Activated CD8-positive, alpha-beta memory T cell treated with anti-CD3 and anti-CD28 coated beads for 36 hours (primary cell): ENCODE measurements around the gene KREMEN2. TPM values are rescaled to one million over a fixed set of nuclear protein-coding genes. Genes with fewer than 3 reads are reported as not detected.

Experiments used
- CTCF ChIA-PET: fragments of 350-600 bp; sonication (Branson Sonifier 250); formaldehyde crosslinking; loops from one replicate; lab custom pipeline; 2021; ENCODE audit warnings: antibody characterized with exemption; lab: Charles Lee
- POLR2A ChIA-PET: fragments of 350-600 bp; sonication (Branson Sonifier 250); formaldehyde crosslinking; loops from one replicate; lab custom pipeline; 2021; ENCODE audit warnings: antibody characterized with exemption; lab: Charles Lee
- total RNA-seq, 2 experiments: library from RNA; stranded (reverse); gene quantifications; one replicate each; pipeline ENCODE4 v1.2.3, GENCODE V29; 2021

Gene KREMEN2
- total RNA-seq, 2 experiments from 2014 or later = 0.08 TPM; not detected in 1

DNA sequence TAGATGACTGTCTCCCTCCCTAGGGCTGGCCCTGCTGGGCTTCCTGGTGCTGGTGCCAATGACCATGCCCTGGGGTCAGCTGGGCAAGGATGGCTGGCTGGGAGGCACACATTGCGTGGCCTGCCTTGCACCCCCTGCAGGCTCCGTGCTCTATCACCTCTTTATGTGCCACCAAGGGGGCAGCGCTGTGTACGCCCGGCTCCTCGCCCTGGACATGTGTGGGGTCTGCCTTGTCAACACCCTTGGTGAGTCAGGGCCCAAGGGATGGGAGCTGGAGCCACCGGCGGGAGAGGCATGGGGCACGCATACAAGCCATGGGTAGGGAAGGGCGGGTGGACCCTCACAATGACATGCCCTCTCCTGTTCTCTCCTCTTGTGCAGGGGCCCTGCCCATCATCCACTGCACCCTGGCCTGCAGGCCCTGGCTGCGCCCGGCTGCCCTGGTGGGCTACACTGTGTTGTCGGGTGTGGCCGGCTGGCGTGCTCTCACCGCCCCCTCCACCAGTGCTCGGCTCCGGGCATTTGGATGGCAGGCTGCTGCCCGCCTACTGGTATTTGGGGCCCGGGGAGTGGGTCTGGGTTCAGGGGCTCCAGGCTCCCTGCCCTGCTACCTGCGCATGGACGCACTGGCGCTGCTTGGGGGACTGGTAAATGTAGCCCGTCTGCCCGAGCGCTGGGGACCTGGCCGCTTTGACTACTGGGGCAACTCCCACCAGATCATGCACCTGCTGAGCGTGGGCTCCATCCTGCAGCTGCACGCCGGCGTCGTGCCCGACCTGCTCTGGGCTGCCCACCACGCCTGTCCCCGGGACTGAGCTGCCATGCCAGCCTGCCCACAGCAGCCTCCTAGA, 7.3 kb downstream of the KREMEN2 start:
- CTCF ChIA-PET = interaction anchor here (1.2 to 2.0 kb wide), 3 partner anchors 9 to 12 kb away, joined by 3 to 5 read pairs (median 4); no protein-coding TSS in a partner anchor

DNA sequence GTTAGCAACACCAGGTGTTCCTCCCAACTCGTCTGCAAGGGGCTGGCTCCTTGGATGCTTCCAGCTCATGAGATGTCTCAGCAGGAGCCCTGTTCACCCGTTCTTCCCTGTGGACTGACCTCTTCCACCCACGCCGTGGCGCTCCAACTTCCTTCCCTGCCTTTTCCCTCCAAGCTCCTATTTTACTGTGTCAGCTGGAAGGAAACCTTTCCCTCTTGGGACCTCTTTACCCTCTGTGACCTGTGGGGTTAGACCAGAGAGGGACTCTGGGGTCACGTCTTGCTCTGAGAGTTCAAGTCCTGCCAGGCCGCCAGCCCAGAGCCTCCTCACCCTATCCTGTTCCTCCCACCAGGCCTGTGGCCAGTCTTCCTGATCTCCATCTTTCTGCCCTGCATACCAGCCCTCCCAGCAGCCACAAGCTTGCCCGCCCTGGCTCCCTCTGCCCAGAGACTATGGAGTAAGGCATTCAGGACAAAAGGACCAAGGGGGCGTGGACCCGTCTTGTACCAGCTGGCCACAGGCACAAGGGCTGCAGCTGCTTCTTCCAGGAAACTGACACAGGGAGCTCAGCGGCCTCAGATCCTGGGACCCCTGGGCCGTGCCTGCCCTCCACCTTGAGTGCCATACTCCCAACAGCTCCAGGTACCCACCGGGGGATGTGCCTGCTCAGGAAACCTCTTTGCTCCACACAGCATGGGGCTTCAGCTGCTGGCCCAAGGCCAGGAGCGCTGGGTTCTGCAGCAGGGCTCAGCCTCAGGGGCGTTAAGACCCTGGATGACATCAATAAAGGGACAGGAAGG, 8.1 kb downstream of the KREMEN2 start:
- CTCF ChIA-PET = interaction anchor here (0.7 to 2.0 kb wide), 4 partner anchors 9 to 113 kb away, joined by 3 to 5 read pairs (median 4); no protein-coding TSS in a partner anchor
- POLR2A ChIA-PET = no interaction called here

More for the DNA sequence above, 7.3 kb downstream of the KREMEN2 start:
- POLR2A ChIA-PET = no interaction called here

DNA sequence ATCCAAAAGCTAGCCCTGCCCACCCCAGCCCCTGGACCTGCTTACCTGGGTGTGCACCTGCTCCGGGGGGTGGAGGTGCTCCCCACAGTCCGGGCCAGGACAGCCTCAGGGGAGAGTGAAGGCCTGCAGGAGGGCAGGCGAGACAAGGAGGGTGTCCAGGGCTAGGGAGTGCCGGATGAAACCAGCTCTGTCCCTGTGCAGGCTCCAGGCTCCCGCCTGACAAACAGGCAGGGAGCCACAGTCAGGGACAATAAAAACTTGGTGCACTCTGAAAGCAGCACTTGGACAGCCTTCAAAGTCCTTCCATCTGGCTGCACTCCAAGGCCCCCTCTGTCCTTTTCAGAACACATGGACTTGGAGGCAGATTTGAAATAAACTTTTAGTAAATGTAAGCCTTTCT, 9.0 kb downstream of the KREMEN2 start:
- POLR2A ChIA-PET = no interaction called here
- CTCF ChIA-PET = interaction anchor here (1.4 to 2.0 kb wide), 2 partner anchors 10 to 11 kb away, joined by 4 to 5 read pairs; no protein-coding TSS in a partner anchor

DNA sequence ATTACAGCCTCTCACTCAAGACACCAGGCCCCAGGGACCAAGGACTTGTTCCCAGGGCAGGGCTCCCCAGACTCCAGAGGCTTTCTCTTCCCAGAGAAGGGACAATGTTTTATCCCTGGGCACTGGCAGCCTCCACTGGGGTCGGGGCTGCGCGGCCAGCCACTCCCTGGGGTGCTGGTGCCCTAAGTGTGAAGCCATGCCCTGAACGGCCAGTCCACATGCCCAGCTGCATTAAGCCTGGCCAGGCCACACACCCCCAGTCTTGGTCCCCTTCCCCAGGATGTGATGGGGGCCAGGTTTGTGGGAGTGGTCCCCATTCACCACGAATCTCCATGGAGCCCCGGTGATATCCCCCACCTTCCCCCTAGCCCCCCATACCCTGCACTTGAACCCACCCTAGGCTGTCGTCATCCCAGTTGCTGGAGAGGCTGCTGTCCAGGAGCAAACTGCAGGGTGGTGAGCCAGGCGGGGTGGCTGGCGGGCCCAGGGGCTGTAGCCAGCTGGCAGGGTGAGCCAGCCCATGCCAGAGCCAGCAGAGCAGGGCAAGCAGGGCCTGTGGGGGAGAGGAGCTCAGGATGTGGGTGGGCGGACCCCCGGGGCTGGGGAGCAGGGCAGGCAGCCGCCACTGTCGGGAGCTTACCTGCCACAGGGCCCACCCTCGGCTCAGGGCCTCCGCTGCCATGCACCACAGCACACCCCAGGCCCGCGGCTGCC, 9.7 kb downstream of the KREMEN2 start:
- ChIA-PET CTCF (interaction anchor here (2.0 kb wide), 1 partner anchor 10 kb away, joined by 5 read pairs; no protein-coding TSS in a partner anchor), POLR2A (interaction anchor here (0.6 kb wide), 1 partner anchor 517 kb away, joined by 7 read pairs; no protein-coding TSS in a partner anchor)

DNA sequence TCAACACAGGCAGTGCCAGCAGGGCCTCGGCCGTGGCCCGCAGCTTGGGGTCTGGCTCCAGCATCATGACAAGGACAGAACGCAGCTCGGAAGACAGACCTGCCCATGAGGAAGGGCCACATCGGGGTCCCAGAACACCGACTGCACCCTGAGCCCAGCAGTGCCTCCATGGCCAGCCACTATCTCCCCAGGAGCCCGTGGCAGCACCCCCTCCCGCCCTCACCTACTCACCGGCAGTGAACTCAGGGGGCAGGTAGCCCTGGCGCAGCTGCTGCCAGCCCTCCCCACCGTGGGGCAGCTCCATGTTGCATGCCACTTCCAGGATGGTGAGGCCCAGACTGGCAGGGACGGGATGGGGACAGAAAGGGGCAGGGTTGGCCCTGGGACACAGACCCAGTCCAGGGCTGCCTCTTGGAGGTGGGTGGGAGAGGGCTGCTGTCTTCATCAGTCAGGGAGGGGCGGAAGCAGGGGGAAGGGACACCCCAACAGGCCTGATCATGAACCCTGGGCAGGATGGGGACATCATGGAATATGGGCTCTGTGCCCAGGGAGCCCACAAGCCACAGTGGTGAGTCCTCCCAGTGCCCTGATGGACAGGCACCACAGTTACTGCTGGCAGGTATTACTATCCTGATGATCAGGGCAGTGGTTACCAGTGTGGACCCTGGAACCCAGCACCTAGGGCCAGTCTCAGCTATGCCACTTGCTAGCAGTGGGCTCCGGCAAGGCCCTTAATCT, 10.4 kb downstream of the KREMEN2 start:
- POLR2A ChIA-PET = interaction anchor here (0.5 to 0.6 kb wide), 2 partner anchors 16 to 516 kb away, joined by 3 to 7 read pairs; no protein-coding TSS in a partner anchor
- CTCF ChIA-PET = no interaction called here

DNA sequence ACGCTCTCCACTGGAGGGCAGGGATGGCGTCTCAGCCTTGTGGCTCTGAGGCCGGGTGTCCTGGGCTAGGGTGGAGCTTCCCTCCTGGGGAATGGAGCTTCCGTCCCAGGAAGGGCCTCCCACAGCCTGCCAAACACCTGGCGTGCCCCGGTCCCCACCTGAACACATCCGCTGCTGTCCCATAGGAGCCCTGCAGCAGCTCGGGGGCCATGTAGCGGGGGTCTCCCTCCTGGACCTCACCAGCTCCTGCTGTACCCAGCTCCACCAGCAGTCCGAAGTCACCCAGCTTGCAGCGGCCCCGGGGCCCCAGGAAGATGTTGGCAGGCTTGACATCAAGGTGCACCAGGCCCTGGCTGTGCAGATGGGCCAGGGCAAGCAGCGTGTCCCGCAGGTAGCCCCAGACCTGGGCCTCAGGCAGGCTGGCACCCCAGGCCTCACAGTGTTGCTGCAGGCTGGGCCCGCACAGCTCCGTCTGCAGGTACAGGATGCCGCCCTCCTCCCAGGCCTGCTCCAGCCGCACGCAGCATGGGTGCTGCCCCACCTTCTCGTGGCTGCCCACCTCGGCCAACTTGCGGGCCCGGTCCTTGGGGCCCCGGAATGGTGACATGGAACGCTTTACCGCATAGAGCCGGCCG, 11.2 kb downstream of the KREMEN2 start:
- CTCF ChIA-PET = interaction anchor here (0.6 kb wide), 1 partner anchor 10 kb away, joined by 3 read pairs; no protein-coding TSS in a partner anchor
- POLR2A ChIA-PET = no interaction called here

DNA sequence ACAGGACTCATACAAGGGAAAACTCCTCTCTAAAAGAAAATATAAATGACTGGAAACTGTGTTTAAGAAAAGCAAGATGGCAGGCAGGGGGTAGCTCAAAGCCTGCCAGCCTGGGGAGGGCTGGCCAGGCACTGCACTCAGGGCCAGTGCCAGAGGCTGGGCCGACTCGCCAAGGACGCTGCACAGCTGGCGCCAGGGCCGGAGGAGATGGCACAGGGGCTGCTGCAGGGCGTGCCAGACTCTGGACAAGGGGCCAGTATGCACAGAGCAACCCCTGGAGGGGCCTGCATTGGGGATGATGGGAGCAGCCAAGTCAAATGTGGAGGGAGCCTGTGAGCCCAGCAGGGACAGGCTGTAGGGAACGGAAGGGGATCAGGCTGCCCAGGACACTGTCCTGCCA, 12.1 kb downstream of the KREMEN2 start:
- CTCF ChIA-PET = no interaction called here

DNA sequence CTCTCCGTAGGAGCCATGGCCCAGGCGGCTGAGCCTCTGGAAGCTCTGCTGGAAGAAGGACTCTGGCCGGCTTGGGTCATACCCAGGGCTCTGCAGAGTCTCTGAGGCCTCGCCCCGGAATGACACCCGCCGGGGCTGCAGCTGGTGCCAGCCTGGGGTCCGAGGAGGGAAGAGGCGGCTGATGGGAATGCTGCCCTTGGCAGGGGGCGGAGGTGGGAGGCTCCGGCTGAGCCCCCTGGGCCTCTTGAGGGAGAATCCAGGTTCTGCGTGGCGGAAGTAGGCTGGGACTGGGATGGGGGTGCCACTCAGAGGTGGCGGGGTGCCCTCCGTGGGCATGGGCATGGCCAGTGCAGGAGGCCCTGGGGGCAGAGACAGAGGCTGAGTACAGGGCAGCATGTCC, 12.6 kb downstream of the KREMEN2 start:
- POLR2A ChIA-PET = no interaction called here
- CTCF ChIA-PET = no interaction called here

More for the DNA sequence above, 12.1 kb downstream of the KREMEN2 start:
- POLR2A ChIA-PET = interaction anchor here (0.6 kb wide), 1 partner anchor 48 kb away, joined by 15 read pairs; the partner anchor contains the start of gene THOC6

DNA sequence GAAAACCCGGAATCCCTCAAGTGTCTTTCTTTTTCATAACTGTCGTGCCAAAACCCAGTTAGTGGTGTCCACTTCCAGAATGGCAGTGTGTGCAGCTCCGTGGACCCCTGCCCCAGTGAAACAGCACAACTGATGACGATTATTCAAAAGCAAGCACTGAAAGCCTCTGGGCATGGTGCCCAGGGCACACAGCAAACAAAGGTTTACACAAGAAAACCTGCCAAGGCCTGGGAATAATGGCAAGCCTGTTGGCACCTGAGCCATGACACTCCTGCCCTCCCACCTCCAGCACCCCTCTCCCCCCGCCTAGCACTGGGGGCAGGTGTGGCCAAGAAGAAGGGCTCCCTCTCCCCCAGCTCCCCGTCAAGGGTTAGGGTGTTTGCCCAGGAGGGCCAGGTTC, 13.4 kb downstream of the KREMEN2 start:
- CTCF ChIA-PET = no interaction called here

DNA sequence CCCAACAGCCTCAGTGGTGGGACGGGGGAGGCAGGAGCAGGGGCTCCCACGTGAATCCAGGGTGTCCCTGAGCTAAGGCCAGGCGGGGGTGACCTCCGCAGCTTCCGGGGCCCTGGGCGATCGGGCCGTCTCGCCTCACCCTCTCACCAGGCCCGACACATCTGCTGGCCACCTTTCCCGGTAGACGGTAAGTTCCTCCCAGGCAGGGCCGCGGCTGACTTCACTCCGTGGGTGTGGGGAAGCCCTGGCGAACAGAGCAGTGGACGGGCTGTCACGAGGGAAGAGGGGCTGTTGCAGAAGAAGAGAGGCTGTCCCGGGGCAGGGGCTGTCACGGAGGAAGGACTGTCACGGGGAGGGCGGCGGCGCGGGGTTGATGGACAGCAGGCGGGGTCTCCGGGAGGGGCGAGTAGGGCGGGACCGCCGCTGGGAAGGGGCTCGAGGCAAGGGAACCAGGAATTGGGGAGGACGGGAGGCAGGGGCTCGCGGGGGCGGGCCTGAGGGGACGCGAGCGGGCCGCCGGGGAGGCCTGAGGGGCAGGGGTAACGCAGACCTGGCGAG, 15.7 kb downstream of the KREMEN2 start:
- POLR2A ChIA-PET = interaction anchor here (0.7 to 2.6 kb wide), 3 partner anchors 10 to 91 kb away, joined by 3 to 15 read pairs (median 4); partner anchors contain the start of gene TNFRSF12A

More for the DNA sequence above, 13.4 kb downstream of the KREMEN2 start:
- POLR2A ChIA-PET = no interaction called here

DNA sequence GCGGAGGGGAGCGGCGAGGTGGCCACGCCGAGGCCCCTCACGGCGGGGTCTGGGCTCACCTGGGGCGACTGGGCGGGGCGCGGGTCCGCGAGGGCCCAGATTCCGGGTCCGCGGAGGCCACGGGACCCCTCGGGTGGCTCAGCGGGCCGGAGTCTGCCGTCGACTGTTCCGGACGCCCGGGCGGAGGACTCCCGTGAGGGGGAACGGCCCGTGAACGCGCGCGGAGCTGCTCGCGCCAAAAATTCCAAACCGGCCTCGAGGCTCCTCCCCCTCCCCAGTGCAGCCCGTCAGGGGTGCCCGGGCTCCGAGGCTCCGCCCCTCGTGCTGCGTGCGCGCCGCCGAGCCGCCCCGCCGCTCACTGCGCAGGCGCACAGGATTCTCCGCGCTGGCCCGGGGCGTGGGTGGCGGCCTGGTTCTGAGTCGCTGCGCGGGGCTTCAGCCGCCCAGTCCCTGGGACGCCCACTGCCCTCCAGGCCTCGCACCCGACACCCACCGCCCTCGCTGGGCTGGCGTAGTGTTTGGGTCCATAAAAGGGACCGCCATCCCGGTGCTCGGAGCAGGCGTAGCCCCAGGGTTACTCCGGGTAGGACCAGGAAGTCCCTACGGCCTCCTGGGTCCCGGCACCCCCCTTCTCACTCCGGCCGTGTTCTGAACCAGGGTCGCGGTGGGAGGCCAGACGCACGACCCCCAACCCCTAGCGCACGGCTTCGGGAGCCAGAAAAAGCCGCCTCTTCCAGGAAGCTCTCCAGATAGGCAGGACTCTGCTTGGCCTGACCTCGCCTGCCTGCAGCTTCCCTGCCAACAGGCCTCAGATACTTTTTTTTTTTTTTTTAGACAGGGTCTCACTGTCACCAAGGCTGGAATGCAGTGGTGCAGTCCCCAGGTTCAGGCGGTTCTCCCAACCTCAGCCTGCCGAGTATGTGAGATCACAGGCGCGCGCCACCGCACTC, 16.4 kb downstream of the KREMEN2 start, which contains the start of gene PKMYT1:
TSS of gene PKMYT1 (minus strand) at position 220 of the 950 bp plus-strand sequence. CDS start 789 bp downstream, outside the sequence.
- CTCF ChIA-PET = interaction anchor here (0.7 to 3.4 kb wide), 5 partner anchors 11 to 23 kb away, joined by 3 to 11 read pairs (median 7); partner anchors contain the start of gene PAQR4
- POLR2A ChIA-PET = interaction anchor here (0.7 to 2.6 kb wide), 3 partner anchors 11 to 90 kb away, joined by 3 to 15 read pairs (median 4); partner anchors contain the start of gene TNFRSF12A

More for the DNA sequence above, 15.7 kb downstream of the KREMEN2 start:
- CTCF ChIA-PET = interaction anchor here (2.3 to 3.4 kb wide), 3 partner anchors 10 to 18 kb away, joined by 5 to 8 read pairs (median 7); no protein-coding TSS in a partner anchor

DNA sequence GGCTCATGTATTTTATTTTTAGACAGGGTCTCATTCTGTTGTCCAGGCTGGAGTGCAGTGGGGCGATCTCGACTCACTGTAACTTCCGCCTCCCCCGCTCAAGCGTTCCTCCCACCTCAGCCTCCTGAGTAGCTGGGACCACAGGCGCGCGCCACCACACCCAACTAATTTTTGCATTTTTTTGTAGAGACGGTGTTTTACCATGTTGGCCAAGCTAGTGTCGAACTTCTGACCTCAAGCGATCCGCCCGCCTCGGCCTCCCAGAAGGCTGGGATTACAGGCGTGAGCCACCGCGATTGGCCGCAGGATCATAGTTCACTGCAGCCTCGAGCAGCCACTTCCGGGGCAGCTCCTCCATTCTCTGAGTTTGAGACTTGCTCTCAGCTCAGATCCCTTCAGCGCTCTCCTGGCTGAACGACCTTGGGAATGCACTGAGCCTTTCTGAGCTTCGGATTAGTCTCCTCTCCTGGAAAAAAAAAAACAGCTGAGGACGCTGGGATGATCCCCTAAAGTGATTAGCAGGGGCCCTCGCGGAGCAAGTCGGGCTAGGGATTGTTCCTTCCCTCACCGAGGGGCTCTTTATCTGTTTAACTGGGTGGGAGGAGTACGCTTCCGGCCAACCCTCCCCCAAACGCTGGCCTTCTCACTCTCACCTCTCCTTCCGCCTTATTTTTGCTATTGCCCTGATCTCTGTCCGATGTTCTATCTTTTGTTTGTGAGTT, 17.3 kb downstream of the KREMEN2 start:
- POLR2A ChIA-PET = interaction anchor here (2.6 kb wide), 1 partner anchor 11 kb away, joined by 15 read pairs; no protein-coding TSS in a partner anchor
- CTCF ChIA-PET = interaction anchor here (1.3 to 3.4 kb wide), 4 partner anchors 10 to 20 kb away, joined by 3 to 11 read pairs (median 8); partner anchors contain the start of gene PAQR4

DNA sequence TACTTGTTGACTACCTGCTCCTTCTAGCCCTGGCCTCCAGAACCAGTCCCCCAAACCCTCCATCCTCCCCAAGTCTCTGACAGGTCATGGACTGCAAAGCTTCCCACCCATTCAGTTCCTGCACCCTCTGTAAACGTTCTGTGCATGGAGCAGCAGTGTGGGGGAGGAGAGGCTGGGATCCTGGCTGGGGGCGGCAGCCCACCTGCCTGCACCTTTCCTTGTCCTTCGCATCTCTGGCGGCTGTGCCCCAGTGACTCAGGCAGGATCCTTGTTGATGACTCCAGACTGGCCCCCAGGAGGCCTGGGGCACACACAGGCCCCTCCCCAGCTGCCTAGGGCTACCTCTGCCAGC, 17.8 kb downstream of the KREMEN2 start:
- CTCF ChIA-PET = interaction anchor here (1.3 to 3.4 kb wide), 4 partner anchors 10 to 20 kb away, joined by 3 to 11 read pairs (median 8); partner anchors contain the start of gene PAQR4
- POLR2A ChIA-PET = no interaction called here

DNA sequence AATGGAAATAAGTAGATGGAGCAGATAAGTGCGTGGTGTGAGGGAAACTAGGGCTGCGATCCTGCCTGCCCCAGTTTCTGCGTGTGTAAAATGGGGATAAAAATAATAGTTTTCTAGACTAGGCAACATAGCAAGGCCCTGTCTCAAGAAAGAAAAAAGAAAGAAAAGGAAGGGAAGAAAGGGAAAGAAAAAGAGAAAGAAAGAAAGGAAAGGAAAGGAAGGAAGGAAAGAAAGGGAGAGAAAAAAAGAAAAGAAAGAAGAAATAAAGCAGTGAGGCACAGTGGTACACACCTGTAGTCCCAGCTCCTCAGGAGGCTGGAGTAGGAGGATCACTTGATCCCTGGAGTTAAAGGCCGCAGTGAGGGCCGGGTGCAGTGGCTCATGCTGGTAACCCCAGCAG, 18.3 kb downstream of the KREMEN2 start:
- CTCF ChIA-PET = interaction anchor here (0.7 to 1.3 kb wide), 5 partner anchors 11 to 46 kb away, joined by 3 to 6 read pairs (median 5); partner anchors contain the start of gene KREMEN2
- POLR2A ChIA-PET = no interaction called here

DNA sequence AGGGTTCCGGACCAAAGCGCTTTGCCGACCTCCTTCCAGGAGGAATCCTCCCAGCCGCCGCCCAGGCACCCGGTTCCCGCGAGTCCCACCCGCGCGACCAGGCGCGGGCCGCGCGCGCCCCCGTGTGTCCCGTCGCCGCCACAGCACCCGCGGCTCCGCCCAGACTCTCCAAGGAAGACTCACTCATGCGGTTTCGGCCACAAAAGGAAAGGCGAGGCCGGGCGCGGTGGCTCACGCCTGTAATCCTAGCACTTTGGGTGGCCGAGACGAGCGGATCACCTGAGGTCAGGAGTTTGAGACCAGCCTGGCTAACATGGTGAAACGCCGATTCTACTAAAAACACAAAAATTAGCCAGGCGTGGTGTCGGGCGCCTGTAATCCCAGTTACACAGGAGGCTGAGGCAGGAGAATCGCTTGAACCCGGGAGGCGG, 19.6 kb downstream of the KREMEN2 start:
- CTCF ChIA-PET = interaction anchor here (0.6 to 1.9 kb wide), 4 partner anchors 11 to 462 kb away, joined by 3 to 5 read pairs (median 4); partner anchors contain the start of gene KREMEN2

More for the DNA sequence above, 19.6 kb downstream of the KREMEN2 start:
- POLR2A ChIA-PET = no interaction called here
